Measurements from ENCODE around the gene SLC25A30. TPM values are rescaled to one million over a fixed set of nuclear protein-coding genes. Genes with fewer than 3 reads are reported as not detected.
"Not testable (repeated sequence)": the region's sequence is repeated elsewhere in the genome, so short reads cannot be mapped to it uniquely, and the experiment has no call there.

SLC25A30 gene
- polyA plus RNA-seq, 1 experiment, result 10.4 TPM

DNA sequence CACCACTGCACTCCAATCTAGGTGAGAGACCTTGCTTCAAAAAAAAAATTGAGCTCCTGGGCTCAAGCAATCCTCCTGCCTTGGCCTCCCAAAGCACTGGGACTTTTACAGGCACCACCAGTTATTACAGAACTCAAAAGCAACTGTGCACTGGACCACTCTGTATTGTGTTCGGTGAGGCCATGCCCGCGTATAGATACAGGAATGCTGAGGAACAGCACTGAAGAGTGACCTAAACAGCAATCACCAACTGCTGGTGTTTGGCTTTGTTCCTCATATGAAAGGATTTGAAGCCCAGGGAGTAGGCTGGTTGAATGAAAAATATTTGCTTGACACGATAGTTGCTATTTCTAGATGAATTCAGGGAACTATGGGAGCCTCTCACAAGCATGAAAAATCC lies 29.5 kb downstream of the SLC25A30 start:
- H3K27me3 ChIP-seq (ENCODE audit: control insufficient read depth, insufficient read depth, low read length), result no peaks in the 10 kb centered on the region
- ChIA-PET CTCF (interaction anchor here (1.4 kb wide), 1 partner anchor 18 kb away, joined by 7 read pairs; no protein-coding TSS in a partner anchor), POLR2A (no interaction called here)
- H3K4me3 ChIP-seq (ENCODE audit: low read depth, low read length), result no peak overlapping the region
- H3K36me3 ChIP-seq (ENCODE audit: control insufficient read depth, insufficient read depth, low read length), result no peaks in the 10 kb centered on the region
- TF ChIP-seq, protein P1, sequence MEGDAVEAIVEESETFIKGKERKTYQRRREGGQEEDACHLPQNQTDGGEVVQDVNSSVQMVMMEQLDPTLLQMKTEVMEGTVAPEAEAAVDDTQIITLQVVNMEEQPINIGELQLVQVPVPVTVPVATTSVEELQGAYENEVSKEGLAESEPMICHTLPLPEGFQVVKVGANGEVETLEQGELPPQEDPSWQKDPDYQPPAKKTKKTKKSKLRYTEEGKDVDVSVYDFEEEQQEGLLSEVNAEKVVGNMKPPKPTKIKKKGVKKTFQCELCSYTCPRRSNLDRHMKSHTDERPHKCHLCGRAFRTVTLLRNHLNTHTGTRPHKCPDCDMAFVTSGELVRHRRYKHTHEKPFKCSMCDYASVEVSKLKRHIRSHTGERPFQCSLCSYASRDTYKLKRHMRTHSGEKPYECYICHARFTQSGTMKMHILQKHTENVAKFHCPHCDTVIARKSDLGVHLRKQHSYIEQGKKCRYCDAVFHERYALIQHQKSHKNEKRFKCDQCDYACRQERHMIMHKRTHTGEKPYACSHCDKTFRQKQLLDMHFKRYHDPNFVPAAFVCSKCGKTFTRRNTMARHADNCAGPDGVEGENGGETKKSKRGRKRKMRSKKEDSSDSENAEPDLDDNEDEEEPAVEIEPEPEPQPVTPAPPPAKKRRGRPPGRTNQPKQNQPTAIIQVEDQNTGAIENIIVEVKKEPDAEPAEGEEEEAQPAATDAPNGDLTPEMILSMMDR (IDR thresholded peaks at IDR 0.05; ENCODE audit: insufficient read depth, low read depth, low read length), result no peak
- no peak for DNase-seq (ENCODE audit: low read depth)

GRCh38 chr13:45386892-45387575 lies 31.1 kb downstream of the SLC25A30 start:
- H3K27me3 ChIP-seq (ENCODE audit: control insufficient read depth, insufficient read depth, low read length); DNase-seq (ENCODE audit: low read depth); H3K4me3 ChIP-seq (ENCODE audit: low read depth, low read length); H3K36me3 ChIP-seq (ENCODE audit: control insufficient read depth, insufficient read depth, low read length); POLR2A ChIA-PET: not testable (repeated sequence)
- CTCF ChIA-PET, result interaction anchor here (1.0 to 1.1 kb wide), 2 partner anchors 16 kb away, joined by 3 to 4 read pairs; no protein-coding TSS in a partner anchor

DNA sequence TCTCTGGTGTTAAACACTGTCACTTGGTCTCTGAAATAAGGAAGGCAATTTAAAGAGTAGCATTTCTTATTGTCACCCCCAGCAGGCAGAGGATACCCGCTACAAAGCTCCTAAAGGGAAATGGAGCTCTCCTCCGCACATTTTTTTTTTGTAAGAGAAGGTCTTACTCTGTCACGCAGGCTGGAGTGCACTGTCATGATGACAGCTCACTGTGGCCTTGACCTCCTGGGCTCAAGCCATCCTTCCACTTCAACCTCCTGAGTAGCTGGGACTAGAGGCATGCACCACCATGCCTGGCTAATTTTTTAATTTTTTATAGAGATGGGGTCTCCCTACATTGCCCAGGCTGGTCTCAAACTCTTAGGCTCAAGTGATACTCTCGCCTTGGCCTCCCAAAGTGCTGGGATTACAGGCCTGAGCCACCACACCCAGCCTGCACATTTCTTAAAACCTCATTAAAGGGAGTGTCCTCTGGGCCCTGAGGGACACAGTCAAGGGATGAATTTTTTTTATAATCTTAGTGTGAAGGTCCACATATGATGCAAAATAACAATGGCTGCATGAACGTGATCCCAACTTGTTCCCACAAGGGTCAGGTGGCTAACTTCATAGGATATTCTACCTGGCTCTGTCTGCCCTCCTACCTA lies 32.1 kb downstream of the SLC25A30 start:
- ChIA-PET CTCF (interaction anchor here (0.9 kb wide), 1 partner anchor 15 kb away, joined by 3 read pairs; no protein-coding TSS in a partner anchor), POLR2A (interaction anchor here (0.7 kb wide), 1 partner anchor 13 kb away, joined by 4 read pairs; no protein-coding TSS in a partner anchor)
- no peak overlapping the region for H3K4me3 ChIP-seq (ENCODE audit: low read depth, low read length)
- H3K36me3 ChIP-seq (ENCODE audit: control insufficient read depth, insufficient read depth, low read length), result no peaks in the 10 kb centered on the region
- TF ChIP-seq, protein P1 (IDR thresholded peaks at IDR 0.05; ENCODE audit: insufficient read depth, low read depth, low read length), result no peak
- DNase-seq (ENCODE audit: low read depth), result no peak
- no peaks in the 10 kb centered on the region for H3K27me3 ChIP-seq (ENCODE audit: control insufficient read depth, insufficient read depth, low read length)

- Histone ChIP-seq H3K27me3 (ENCODE audit: control insufficient read depth, insufficient read depth, low read length) (no peaks in the 10 kb centered on the region), H3K4me3 (ENCODE audit: low read depth, low read length) (no peak overlapping the region), H3K36me3 (ENCODE audit: control insufficient read depth, insufficient read depth, low read length) (no peaks in the 10 kb centered on the region)
- TF ChIP-seq, protein P1 (IDR thresholded peaks at IDR 0.05; ENCODE audit: insufficient read depth, low read depth, low read length), result no peak
- DNase-seq (ENCODE audit: low read depth), result no peak
- CTCF ChIA-PET, result interaction anchor here (0.9 to 1.4 kb wide), 3 partner anchors 9 to 14 kb away, joined by 3 to 7 read pairs (median 3); no protein-coding TSS in a partner anchor
- POLR2A ChIA-PET, result no interaction called here
Observed at GRCh38 chr13:45385320-45385719, 32.9 kb downstream of the SLC25A30 start.

- ChIA-PET POLR2A (no interaction called here), CTCF (interaction anchor here (0.9 to 1.4 kb wide), 2 partner anchors 9 to 12 kb away, joined by 3 to 7 read pairs; no protein-coding TSS in a partner anchor)
- Histone ChIP-seq H3K36me3 (ENCODE audit: control insufficient read depth, insufficient read depth, low read length) (no peaks in the 10 kb centered on the region), H3K4me3 (ENCODE audit: low read depth, low read length) (no peak overlapping the region), H3K27me3 (ENCODE audit: control insufficient read depth, insufficient read depth, low read length) (no peaks in the 10 kb centered on the region)
- TF ChIP-seq, protein P1 (IDR thresholded peaks at IDR 0.05; ENCODE audit: insufficient read depth, low read depth, low read length), result no peak
- no peak for DNase-seq (ENCODE audit: low read depth)
Observed at GRCh38 chr13:45384474-45385174, 33.5 kb downstream of the SLC25A30 start.

DNA sequence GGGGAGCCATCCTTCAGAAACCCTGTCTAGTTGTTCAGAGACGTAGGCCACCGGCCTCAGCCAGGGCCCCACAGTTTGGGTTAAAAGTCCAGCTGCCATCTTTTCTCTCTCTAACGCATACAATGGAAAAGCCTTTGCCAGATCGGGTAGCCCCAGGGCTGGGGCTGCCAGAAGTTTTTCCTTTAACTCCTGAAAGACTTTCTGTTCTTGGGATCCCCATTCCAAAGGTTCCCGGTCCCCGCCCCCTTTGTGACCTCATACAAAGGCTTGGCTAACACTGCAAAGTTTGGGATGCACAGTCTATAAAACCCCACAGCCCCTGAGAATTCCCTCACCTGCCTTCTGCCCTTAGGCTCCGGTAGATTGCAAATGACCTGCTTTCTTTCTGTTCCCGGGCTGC lies 35.4 kb downstream of the SLC25A30 start:
- CTCF ChIA-PET, result interaction anchor here (0.6 kb wide), 1 partner anchor 12 kb away, joined by 3 read pairs; no protein-coding TSS in a partner anchor
- H3K27me3 ChIP-seq (ENCODE audit: control insufficient read depth, insufficient read depth, low read length); H3K4me3 ChIP-seq (ENCODE audit: low read depth, low read length); H3K36me3 ChIP-seq (ENCODE audit: control insufficient read depth, insufficient read depth, low read length); POLR2A ChIA-PET; DNase-seq (ENCODE audit: low read depth): not testable (repeated sequence)

All from BJ (cell line).